WTC11 (cell line): Measurements from ENCODE around the gene STX18. TPM values are rescaled to one million over a fixed set of nuclear protein-coding genes. Genes with fewer than 3 reads are reported as not detected.

ENCODE experiments used
- ATAC-seq: fragments of 200-7000 bp; cut with Tn5 transposase; 2 replicates; pipeline ENCODE4 v1.10.0; 2021; ENCODE audit warnings: mild to moderate bottlenecking, moderate library complexity
- CTCF ChIA-PET: fragments of 300-600 bp; sonication (Branson Sonifier 250); formaldehyde crosslinking; loops from one replicate; lab custom pipeline; 2021; ENCODE audit warnings: antibody characterized with exemption; lab: Charles Lee
- POLR2A ChIA-PET: fragments of 350-600 bp; sonication (Branson Sonifier 250); formaldehyde crosslinking; loops from one replicate; lab custom pipeline; 2021; ENCODE audit warnings: antibody characterized with exemption; lab: Charles Lee
- DNase-seq: peaks from one replicate; pipeline ENCODE4 v3.0.0; 2021; ENCODE audit warnings: low spot score
- H3K27ac Mint-ChIP-seq: 2 replicates; pipeline ENCODE4 v1.8.0; 2021; ENCODE audit warnings: mixed read lengths
- H3K27me3 Mint-ChIP-seq: 2 replicates; pipeline ENCODE4 v1.8.0; 2021; ENCODE audit warnings: low read depth, mild to moderate bottlenecking, moderate library complexity, mixed read lengths
- H3K36me3 Mint-ChIP-seq: 2 replicates; pipeline ENCODE4 v1.8.0; 2021; ENCODE audit warnings: mixed read lengths
- H3K4me1 Mint-ChIP-seq: 2 replicates; pipeline ENCODE4 v1.8.0; 2022; ENCODE audit warnings: mixed read lengths
- H3K4me3 Mint-ChIP-seq: 2 replicates; pipeline ENCODE4 v1.8.0; 2021; ENCODE audit warnings: mild to moderate bottlenecking, moderate library complexity, mixed read lengths
- H3K9me3 Mint-ChIP-seq: 2 replicates; pipeline ENCODE4 v1.8.0; 2021; ENCODE audit warnings: mixed read lengths
- CREB1 ChIP-seq: sonication (generic); formaldehyde crosslinking; IDR thresholded peaks from 2 replicates; pipeline ENCODE4 v1.8.0; 2023; ENCODE audit warnings: mild to moderate bottlenecking, missing genetic modification reagents
- ELF4 ChIP-seq: sonication (generic); formaldehyde crosslinking; IDR thresholded peaks from 2 replicates; pipeline ENCODE4 v1.8.1; 2022; ENCODE audit warnings: low read depth, mild to moderate bottlenecking, moderate library complexity, missing genetic modification reagents
- ESRRA ChIP-seq: sonication (generic); formaldehyde crosslinking; IDR thresholded peaks from 2 replicates; pipeline ENCODE4 v1.8.1; 2022; ENCODE audit warnings: mild to moderate bottlenecking, missing genetic modification reagents, borderline replicate concordance
- ETV6 ChIP-seq: sonication (generic); formaldehyde crosslinking; IDR thresholded peaks from 2 replicates; pipeline ENCODE4 v1.8.1; 2022; ENCODE audit warnings: mild to moderate bottlenecking, missing genetic modification reagents
- FOXJ3 ChIP-seq: sonication (generic); formaldehyde crosslinking; IDR thresholded peaks from 2 replicates; pipeline ENCODE4 v1.9.0; 2021; ENCODE audit warnings: missing genetic modification reagents, mild to moderate bottlenecking, borderline replicate concordance
- FOXP1 ChIP-seq: sonication (generic); formaldehyde crosslinking; IDR thresholded peaks from 2 replicates; pipeline ENCODE4 v1.8.0; 2022; ENCODE audit warnings: missing genetic modification reagents, mild to moderate bottlenecking, moderate library complexity, borderline replicate concordance
- GABPB1 ChIP-seq: sonication (generic); formaldehyde crosslinking; IDR thresholded peaks from 2 replicates; pipeline ENCODE4 v1.8.1; 2023; ENCODE audit warnings: mild to moderate bottlenecking, missing genetic modification reagents
- GRHL2 ChIP-seq: fragments of 250-450 bp; sonication (Bioruptor Pico); IDR thresholded peaks from 2 replicates; pipeline ENCODE4 v1.8.0; 2022; ENCODE audit warnings: mild to moderate bottlenecking, moderate library complexity; ENCODE audit not compliant: insufficient replicate concordance, severe bottlenecking
- GTF2I ChIP-seq: fragments of 250-450 bp; sonication (Bioruptor Pico); conservative IDR thresholded peaks from 2 replicates; pipeline ENCODE4 v1.4.0; 2021; ENCODE audit warnings: mild to moderate bottlenecking
- NFATC4 ChIP-seq: fragments of 250-450 bp; sonication (Bioruptor Pico); IDR thresholded peaks from 2 replicates; pipeline ENCODE4 v1.9.0; 2021; ENCODE audit warnings: mild to moderate bottlenecking
- NFYB ChIP-seq: sonication (generic); formaldehyde crosslinking; conservative IDR thresholded peaks from 2 replicates; pipeline ENCODE4 v1.8.0; 2022; ENCODE audit warnings: low read depth, missing genetic modification reagents
- NR1H2 ChIP-seq: sonication (generic); formaldehyde crosslinking; IDR thresholded peaks from 2 replicates; pipeline ENCODE4 v1.9.0; 2021; ENCODE audit warnings: mild to moderate bottlenecking, moderate library complexity, missing genetic modification reagents
- OVOL2 ChIP-seq: fragments of 250-450 bp; sonication (Bioruptor Pico); IDR thresholded peaks from 2 replicates; pipeline ENCODE4 v1.9.0; 2021; ENCODE audit warnings: mild to moderate bottlenecking, borderline replicate concordance
- RELA ChIP-seq: sonication (generic); formaldehyde crosslinking; IDR thresholded peaks from 2 replicates; pipeline ENCODE4 v1.8.1; 2022; ENCODE audit warnings: missing genetic modification reagents, mild to moderate bottlenecking, borderline replicate concordance
- RORB ChIP-seq: fragments of 250-450 bp; sonication (Bioruptor Pico); IDR thresholded peaks from 2 replicates; pipeline ENCODE4 v1.9.0; 2021; ENCODE audit warnings: mild to moderate bottlenecking
- SP1 ChIP-seq: sonication (generic); formaldehyde crosslinking; conservative IDR thresholded peaks from 2 replicates; pipeline ENCODE4 v1.8.1; 2022; ENCODE audit warnings: missing genetic modification reagents
- TEAD1 ChIP-seq: sonication (generic); formaldehyde crosslinking; IDR thresholded peaks from 2 replicates; pipeline ENCODE4 v1.8.0; 2022; ENCODE audit warnings: mild to moderate bottlenecking, missing genetic modification reagents
- ZNF121 ChIP-seq: sonication (generic); formaldehyde crosslinking; IDR thresholded peaks from 2 replicates; pipeline ENCODE4 v1.8.0; 2023; ENCODE audit warnings: missing genetic modification reagents
- ZNF232 ChIP-seq: sonication (generic); formaldehyde crosslinking; IDR thresholded peaks from 2 replicates; pipeline ENCODE4 v1.8.0; 2022; ENCODE audit warnings: mild to moderate bottlenecking, missing genetic modification reagents
- ZNF317 ChIP-seq: sonication (generic); formaldehyde crosslinking; IDR thresholded peaks from 2 replicates; pipeline ENCODE4 v1.8.1; 2023; ENCODE audit warnings: low read depth, mild to moderate bottlenecking, moderate library complexity, missing genetic modification reagents, borderline replicate concordance
- ZNF671 ChIP-seq: fragments of 250-450 bp; sonication (Bioruptor Pico); IDR thresholded peaks from 2 replicates; pipeline ENCODE4 v1.8.0; 2021; ENCODE audit warnings: mild to moderate bottlenecking
- total RNA-seq: library from RNA; stranded (reverse); gene quantifications from 3 replicates; pipeline ENCODE4 v1.2.3, GENCODE V29; 2021
- TF ChIP-seq, protein P1 (sequence below): sonication (generic); formaldehyde crosslinking; IDR thresholded peaks from 2 replicates; pipeline ENCODE4 v1.8.1; 2023; ENCODE audit warnings: mild to moderate bottlenecking, missing genetic modification reagents
- TF ChIP-seq, protein P2 (sequence below): sonication (generic); formaldehyde crosslinking; IDR thresholded peaks from 2 replicates; pipeline ENCODE4 v1.8.1; 2022; ENCODE audit warnings: mild to moderate bottlenecking, moderate library complexity, missing genetic modification reagents
- TF ChIP-seq, protein P3 (sequence below): sonication (generic); formaldehyde crosslinking; IDR thresholded peaks from 2 replicates; pipeline ENCODE4 v1.8.0; 2022; ENCODE audit warnings: mild to moderate bottlenecking, missing genetic modification reagents
- TF ChIP-seq, protein P4 (sequence below): sonication (generic); formaldehyde crosslinking; IDR thresholded peaks from 2 replicates; pipeline ENCODE4 v1.8.0; 2022; ENCODE audit warnings: mild to moderate bottlenecking, missing genetic modification reagents
- TF ChIP-seq, protein P5 (sequence below): fragments of 250-450 bp; sonication (Bioruptor Pico); IDR thresholded peaks from 2 replicates; pipeline ENCODE4 v1.9.0; 2021; ENCODE audit warnings: mild to moderate bottlenecking, borderline replicate concordance

STX18 gene
- total RNA-seq, 1 experiment from 2014 or later = 16.9 TPM

DNA sequence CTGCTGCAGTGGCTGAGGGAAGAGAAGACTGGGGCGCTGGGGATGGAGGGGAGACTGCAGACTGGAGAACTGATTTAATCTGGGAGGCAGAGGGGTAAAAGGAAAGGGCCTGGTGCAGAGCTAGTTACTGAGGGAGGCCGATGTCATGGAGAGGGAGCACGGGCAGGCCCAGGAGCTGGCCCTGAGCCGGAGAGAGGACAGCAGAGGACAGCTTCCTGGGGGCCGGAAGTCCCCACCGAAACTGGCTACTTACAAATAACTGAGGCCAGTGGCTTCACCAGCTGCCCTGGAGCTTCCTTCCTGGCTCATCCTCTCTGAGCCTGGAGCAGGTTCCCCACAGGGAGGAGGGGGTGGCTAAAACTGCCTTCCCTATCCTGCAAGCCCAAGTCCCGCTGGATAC lies 128.0 kb downstream of the STX18 start:
- ChIA-PET CTCF (interaction anchor here (1.3 kb wide), 1 partner anchor 86 kb away, joined by 4 read pairs; no protein-coding TSS in a partner anchor), POLR2A (no interaction called here)
- peaks cover 3% of the 10 kb centered on the region; the same call in 1 of the 2 replicates for H3K4me1 Mint-ChIP-seq
- ATAC-seq = no peak
- no peak overlapping the region for H3K27ac Mint-ChIP-seq
- H3K27me3 Mint-ChIP-seq = no peaks in the 10 kb centered on the region
- TF ChIP-seq FOXJ3 (no peak), TEAD1 (CRISPR knock-in tag) (no peak), ZNF671 (no peak), ZNF317 (no peak), ESRRA (no peak), CREB1 (CRISPR knock-in tag) (no peak), GABPB1 (CRISPR knock-in tag) (no peak), SP1 (CRISPR knock-in tag) (no peak), RORB (no peak)
- TF ChIP-seq, protein P1, sequence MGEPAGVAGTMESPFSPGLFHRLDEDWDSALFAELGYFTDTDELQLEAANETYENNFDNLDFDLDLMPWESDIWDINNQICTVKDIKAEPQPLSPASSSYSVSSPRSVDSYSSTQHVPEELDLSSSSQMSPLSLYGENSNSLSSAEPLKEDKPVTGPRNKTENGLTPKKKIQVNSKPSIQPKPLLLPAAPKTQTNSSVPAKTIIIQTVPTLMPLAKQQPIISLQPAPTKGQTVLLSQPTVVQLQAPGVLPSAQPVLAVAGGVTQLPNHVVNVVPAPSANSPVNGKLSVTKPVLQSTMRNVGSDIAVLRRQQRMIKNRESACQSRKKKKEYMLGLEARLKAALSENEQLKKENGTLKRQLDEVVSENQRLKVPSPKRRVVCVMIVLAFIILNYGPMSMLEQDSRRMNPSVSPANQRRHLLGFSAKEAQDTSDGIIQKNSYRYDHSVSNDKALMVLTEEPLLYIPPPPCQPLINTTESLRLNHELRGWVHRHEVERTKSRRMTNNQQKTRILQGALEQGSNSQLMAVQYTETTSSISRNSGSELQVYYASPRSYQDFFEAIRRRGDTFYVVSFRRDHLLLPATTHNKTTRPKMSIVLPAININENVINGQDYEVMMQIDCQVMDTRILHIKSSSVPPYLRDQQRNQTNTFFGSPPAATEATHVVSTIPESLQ (CRISPR knock-in tag) = no peak
- 0 out of 2 replicates have a peak, but pooled peaks cover 4% of the 10 kb centered on the region for H3K9me3 Mint-ChIP-seq
- no peak overlapping the region for H3K4me3 Mint-ChIP-seq
- DNase-seq = no peak
- peaks cover 17% of the 10 kb centered on the region for H3K36me3 Mint-ChIP-seq

DNA sequence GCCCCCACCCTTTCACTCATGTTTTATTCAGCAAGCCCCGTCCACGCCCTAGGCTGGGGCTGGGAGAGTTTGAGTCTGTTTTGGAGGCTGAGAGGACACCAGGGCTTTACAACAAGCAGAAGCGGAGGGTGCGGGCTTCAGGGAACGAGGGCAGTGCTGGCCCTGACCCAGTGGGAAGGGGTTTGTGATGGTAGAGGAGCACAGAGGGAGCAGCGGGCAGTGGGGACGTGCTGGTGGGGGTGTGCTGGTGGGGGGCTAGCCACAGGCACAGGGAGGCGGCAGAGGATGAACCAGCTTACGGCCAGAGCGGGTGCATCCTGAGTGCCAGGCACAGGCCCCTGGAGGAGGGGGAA lies 128.5 kb downstream of the STX18 start:
- no peak overlapping the region for H3K4me3 Mint-ChIP-seq
- no peak overlapping the region for H3K27ac Mint-ChIP-seq
- H3K36me3 Mint-ChIP-seq = peaks cover 12% of the 10 kb centered on the region
- DNase-seq = no peak
- H3K9me3 Mint-ChIP-seq = 0 out of 2 replicates have a peak, but pooled peaks cover 4% of the 10 kb centered on the region
- ChIA-PET CTCF (interaction anchor here (1.3 kb wide), 1 partner anchor 86 kb away, joined by 4 read pairs; no protein-coding TSS in a partner anchor), POLR2A (no interaction called here)
- no peaks in the 10 kb centered on the region for H3K27me3 Mint-ChIP-seq
- no peak for ATAC-seq
- TF ChIP-seq, protein P2, sequence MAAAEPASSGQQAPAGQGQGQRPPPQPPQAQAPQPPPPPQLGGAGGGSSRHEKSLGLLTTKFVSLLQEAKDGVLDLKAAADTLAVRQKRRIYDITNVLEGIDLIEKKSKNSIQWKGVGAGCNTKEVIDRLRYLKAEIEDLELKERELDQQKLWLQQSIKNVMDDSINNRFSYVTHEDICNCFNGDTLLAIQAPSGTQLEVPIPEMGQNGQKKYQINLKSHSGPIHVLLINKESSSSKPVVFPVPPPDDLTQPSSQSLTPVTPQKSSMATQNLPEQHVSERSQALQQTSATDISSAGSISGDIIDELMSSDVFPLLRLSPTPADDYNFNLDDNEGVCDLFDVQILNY (CRISPR knock-in tag) = no peak
- TF ChIP-seq GTF2I (CRISPR knock-in tag) = no peak
- TF ChIP-seq ELF4 = no peak
- TF ChIP-seq NFYB (CRISPR knock-in tag) = no peak
- TF ChIP-seq SP1 (CRISPR knock-in tag) = no peak
- TF ChIP-seq OVOL2 (CRISPR knock-in tag) = no peak
- TF ChIP-seq, protein P3, sequence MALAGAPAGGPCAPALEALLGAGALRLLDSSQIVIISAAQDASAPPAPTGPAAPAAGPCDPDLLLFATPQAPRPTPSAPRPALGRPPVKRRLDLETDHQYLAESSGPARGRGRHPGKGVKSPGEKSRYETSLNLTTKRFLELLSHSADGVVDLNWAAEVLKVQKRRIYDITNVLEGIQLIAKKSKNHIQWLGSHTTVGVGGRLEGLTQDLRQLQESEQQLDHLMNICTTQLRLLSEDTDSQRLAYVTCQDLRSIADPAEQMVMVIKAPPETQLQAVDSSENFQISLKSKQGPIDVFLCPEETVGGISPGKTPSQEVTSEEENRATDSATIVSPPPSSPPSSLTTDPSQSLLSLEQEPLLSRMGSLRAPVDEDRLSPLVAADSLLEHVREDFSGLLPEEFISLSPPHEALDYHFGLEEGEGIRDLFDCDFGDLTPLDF (CRISPR knock-in tag) = no peak
- no peak for TF ChIP-seq RELA (CRISPR knock-in tag)
- TF ChIP-seq, protein P4, sequence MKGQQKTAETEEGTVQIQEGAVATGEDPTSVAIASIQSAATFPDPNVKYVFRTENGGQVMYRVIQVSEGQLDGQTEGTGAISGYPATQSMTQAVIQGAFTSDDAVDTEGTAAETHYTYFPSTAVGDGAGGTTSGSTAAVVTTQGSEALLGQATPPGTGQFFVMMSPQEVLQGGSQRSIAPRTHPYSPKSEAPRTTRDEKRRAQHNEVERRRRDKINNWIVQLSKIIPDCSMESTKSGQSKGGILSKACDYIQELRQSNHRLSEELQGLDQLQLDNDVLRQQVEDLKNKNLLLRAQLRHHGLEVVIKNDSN (CRISPR knock-in tag) = no peak
- TF ChIP-seq GRHL2 (CRISPR knock-in tag) = no peak
- TF ChIP-seq ZNF121 = no peak
- no peak for TF ChIP-seq NFATC4 (CRISPR knock-in tag)
- TF ChIP-seq, protein P5, sequence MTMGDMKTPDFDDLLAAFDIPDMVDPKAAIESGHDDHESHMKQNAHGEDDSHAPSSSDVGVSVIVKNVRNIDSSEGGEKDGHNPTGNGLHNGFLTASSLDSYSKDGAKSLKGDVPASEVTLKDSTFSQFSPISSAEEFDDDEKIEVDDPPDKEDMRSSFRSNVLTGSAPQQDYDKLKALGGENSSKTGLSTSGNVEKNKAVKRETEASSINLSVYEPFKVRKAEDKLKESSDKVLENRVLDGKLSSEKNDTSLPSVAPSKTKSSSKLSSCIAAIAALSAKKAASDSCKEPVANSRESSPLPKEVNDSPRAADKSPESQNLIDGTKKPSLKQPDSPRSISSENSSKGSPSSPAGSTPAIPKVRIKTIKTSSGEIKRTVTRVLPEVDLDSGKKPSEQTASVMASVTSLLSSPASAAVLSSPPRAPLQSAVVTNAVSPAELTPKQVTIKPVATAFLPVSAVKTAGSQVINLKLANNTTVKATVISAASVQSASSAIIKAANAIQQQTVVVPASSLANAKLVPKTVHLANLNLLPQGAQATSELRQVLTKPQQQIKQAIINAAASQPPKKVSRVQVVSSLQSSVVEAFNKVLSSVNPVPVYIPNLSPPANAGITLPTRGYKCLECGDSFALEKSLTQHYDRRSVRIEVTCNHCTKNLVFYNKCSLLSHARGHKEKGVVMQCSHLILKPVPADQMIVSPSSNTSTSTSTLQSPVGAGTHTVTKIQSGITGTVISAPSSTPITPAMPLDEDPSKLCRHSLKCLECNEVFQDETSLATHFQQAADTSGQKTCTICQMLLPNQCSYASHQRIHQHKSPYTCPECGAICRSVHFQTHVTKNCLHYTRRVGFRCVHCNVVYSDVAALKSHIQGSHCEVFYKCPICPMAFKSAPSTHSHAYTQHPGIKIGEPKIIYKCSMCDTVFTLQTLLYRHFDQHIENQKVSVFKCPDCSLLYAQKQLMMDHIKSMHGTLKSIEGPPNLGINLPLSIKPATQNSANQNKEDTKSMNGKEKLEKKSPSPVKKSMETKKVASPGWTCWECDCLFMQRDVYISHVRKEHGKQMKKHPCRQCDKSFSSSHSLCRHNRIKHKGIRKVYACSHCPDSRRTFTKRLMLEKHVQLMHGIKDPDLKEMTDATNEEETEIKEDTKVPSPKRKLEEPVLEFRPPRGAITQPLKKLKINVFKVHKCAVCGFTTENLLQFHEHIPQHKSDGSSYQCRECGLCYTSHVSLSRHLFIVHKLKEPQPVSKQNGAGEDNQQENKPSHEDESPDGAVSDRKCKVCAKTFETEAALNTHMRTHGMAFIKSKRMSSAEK (CRISPR knock-in tag) = no peak
- TF ChIP-seq ETV6 = no peak
- no peak for TF ChIP-seq NR1H2 (CRISPR knock-in tag)
- TF ChIP-seq FOXP1 (CRISPR knock-in tag) = no peak
- no peak for TF ChIP-seq ZNF232 (CRISPR knock-in tag)
- TF ChIP-seq, all 79 proteins: peak for 0
- H3K4me1 Mint-ChIP-seq = peaks cover 3% of the 10 kb centered on the region; the same call in 1 of the 2 replicates
